HG03575 (cell line): ENCODE results near the gene RCAN1.

ENCODE experiments used
- ATAC-seq: cut with Tn5 transposase; IDR thresholded peaks from one replicate; pipeline ENCODE4 v1.9.1; 2021; ENCODE audit not compliant: unreplicated experiment, insufficient number of reproducible peaks, low FRiP score; ENCODE audit errors: extremely low read depth

Gene RCAN1

GRCh38 chr21:34603710-34604057 is 11.2 kb downstream of the RCAN1 start:
- no peak for ATAC-seq

GRCh38 chr21:34603002-34603709 is 11.8 kb downstream of the RCAN1 start:
- no peak for ATAC-seq

GRCh38 chr21:34602061-34602460 is 12.9 kb downstream of the RCAN1 start:
- no peak for ATAC-seq

- no peak for ATAC-seq
Measured at GRCh38 chr21:34599534-34600101, 15.3 kb downstream of the RCAN1 start.

GRCh38 chr21:34598931-34599400 is 15.9 kb downstream of the RCAN1 start:
- no peak for ATAC-seq

- no peak for ATAC-seq
Measured at GRCh38 chr21:34597406-34597805, 17.5 kb downstream of the RCAN1 start.

GRCh38 chr21:34596561-34597271 is 18.2 kb downstream of the RCAN1 start:
- no peak for ATAC-seq

GRCh38 chr21:34595457-34595856 is 19.5 kb downstream of the RCAN1 start:
- ATAC-seq: no peak

- no peak for ATAC-seq
Measured at GRCh38 chr21:34594566-34595234, 20.2 kb downstream of the RCAN1 start.

GRCh38 chr21:34593954-34594531 is 20.9 kb downstream of the RCAN1 start:
- ATAC-seq: no peak

- no peak for ATAC-seq
Measured at GRCh38 chr21:34593423-34593822, 21.5 kb downstream of the RCAN1 start.

GRCh38 chr21:34592120-34592955 is 22.6 kb downstream of the RCAN1 start:
- ATAC-seq: no peak

GRCh38 chr21:34590520-34590919 is 24.4 kb downstream of the RCAN1 start:
- no peak for ATAC-seq

- ATAC-seq: no peak
Measured at GRCh38 chr21:34589511-34590282, 25.2 kb downstream of the RCAN1 start.

- no peak for ATAC-seq
Measured at GRCh38 chr21:34583926-34584563, 30.9 kb downstream of the RCAN1 start.

- ATAC-seq: no peak
Measured at GRCh38 chr21:34582506-34583150, 32.3 kb downstream of the RCAN1 start.

- ATAC-seq: no peak
Measured at GRCh38 chr21:34580181-34580700, 34.7 kb downstream of the RCAN1 start.
